Stimulated activated CD4-positive, alpha-beta T cell treated with anti-CD3 and anti-CD28 coated beads, Interleukin-1b, Interleukin-23, amount 100 ng/mL, for 24 hours (primary cell): ENCODE measurements around the gene NLE1.
A peak's percentile ranks its signal among the peaks of the same experiment; 100 is the strongest.
"Not testable (repeated sequence)": the region's sequence is repeated elsewhere in the genome, so short reads cannot be mapped to it uniquely, and the experiment has no call there.

Experiments
- DNase-seq, 4 experiments: peaks; one replicate each; pipeline ENCODE4 v3.0.0-alpha.2; 2020; ENCODE audit warnings: low read depth in 4 of 4, low spot score in 1 of 4

Gene NLE1

GRCh38 chr17:35141681-35142466 is at the start of gene NLE1:
Gene NLE1 (minus strand): TSS chr17:35142303. CDS start chr17:35142275, 28 bp downstream.
- DNase-seq, result peak; percentile 71 to 86 (median 82)

DNA sequence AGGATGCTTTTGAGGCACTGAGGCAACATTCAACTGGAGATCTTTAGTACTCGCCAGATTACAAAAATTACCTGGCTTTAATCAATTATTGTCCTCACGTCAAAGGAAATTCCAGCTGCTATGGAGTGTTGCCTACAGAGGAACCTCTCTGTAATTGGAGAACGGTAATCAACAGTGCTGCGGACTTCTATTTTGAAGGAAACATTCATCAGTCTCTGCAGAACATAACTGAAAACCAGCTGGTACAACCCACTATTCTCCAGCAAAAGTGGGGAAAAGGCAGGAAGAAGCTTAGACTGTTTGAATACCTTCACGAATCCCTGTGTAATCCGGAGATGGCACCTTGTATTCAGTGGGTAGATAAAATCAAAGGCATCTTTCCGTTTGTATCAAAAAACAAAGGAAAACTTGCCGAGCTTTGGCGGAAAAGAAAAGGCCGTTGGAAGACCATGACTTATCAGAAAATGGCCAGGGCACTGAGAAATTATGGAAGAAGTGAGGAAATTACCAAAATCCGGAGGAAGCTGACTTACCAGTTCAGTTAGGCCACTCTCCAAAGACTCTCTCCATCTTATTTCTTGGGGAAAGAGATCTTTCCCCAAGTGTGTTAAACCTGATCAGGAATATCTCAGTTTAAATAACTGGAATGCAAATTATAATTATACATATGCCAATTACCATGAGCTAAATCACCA is 49.0 kb upstream of the NLE1 start:
- DNase-seq, result no peak

DNA sequence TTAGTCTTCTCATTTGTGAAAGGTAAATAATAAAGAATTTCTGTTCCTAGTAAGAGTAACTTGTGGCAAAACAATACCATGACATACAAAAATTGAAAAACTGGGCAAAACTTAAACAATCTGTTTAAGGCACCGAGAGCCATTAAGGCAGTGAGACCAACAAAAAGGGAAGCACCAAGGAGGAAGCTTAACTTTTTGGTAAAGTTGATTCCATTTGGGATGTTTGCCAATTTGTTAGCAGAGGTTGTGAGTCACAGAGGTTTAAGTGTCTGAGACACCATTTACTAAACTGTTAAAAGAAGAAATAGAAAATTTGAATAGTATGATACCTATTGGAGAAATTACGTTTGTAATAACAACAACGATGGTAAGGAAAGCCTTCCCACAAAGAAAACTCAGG is 47.2 kb upstream of the NLE1 start:
- DNase-seq, result no peak

GRCh38 chr17:35188111-35188510 is 46.0 kb upstream of the NLE1 start:
- no peak for DNase-seq

- DNase-seq, result no peak
Observed at GRCh38 chr17:35187481-35187880, 45.4 kb upstream of the NLE1 start.

DNA sequence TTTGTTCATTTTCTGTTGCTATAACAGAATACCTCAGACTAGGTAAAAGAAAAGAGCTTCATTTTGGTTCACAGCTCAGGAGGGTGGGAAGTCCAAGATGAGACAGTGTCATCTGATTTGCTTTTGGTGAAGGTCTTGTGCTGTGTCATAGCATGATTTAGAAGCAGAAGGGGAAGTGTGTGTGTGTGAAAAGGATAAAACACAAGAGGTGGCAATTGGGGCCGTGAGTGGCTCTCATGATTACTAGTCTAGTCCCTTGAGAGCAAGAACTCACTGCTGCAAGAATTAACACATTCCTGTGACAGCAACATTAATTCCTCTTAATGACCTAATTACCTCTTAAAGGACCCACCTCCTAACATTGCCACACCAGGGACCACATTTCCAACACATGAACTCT is 43.7 kb upstream of the NLE1 start:
- no peak for DNase-seq

GRCh38 chr17:35184274-35184673 is 42.2 kb upstream of the NLE1 start:
- no peak for DNase-seq

DNA sequence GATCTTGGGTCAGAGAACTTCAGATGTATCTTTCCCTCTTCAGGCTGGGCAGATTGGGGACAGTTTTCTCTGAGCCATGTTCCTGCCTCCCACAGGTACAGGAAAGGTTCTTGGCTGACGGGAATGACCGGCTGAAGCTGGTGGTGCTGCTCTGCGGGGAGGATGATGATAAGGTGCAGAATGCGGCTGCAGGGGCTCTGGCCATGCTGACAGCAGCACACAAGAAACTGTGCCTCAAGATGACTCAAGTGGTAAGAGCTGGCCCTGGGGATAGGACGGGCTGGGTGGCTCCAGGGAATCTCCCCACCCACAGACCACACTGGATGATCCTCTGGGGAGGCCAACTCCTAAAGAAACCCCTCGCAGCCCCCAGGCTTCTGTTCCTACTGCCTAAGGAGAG is 41.2 kb upstream of the NLE1 start:
- DNase-seq, result no peak

GRCh38 chr17:35179379-35179778 is 37.3 kb upstream of the NLE1 start:
- DNase-seq, result not testable (repeated sequence)

- DNase-seq, result no peak
Observed at GRCh38 chr17:35176897-35177296, 34.8 kb upstream of the NLE1 start.

DNA sequence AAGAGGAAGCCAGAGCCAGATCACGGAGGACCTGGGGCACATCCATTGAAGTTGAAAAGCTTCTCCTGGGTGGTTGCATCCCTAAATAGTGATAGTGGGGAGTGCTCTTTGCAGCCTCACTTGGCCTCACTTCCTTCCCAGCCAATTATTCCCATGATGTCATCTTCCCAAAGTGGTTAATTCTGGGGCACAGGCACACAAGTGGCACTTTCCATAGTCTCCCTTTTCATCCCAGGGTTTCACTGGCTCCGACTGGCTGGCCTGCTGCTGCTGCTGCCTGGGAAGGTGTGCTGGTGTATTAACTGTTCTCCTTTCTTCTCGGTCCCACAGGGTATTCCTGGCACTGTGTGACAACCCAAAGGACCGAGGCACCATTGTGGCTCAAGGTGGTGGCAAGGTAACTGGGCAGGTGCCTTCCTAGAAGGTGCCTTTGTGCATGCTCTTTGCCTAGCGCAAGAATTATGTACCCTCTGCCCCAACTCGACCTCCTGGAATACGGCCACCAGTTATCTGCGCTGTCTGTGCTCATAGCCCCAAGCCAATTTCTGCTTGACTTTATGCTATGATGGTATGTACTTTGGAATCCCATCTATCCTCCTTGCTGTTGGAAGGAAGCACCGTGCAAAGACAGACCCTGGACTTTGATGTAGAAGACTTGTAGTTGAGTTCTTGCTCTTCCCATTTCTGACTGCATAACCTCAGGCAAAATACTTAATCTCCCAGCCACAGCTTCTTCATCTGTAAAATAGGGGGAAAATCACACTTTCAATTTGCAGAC is 33.7 kb upstream of the NLE1 start:
- no peak for DNase-seq

DNA sequence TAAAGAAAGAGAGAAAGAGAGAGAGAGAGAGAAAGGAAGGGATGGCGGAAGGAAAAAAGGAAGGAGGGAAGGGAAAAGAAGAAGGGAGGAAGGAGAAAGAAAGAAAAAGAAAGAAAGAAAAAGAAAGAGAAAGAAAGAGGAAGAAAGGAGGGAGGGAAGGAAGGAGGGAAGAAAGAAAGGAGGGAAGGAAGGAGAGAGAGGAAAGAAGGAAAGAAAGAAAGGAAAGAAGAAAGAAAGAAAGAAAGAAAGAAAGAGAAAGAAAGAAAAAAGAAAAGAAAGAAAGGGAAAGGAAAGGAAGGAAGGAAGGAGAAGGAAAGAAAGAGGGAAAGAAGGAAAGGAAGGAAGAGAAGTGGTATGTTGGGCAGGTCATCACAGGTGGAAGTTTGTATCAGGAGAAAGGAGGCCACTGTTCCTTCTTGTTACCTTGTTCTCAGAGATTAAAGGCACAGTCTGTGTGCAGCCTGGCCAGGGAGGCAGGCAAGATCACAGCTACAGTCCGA is 32.8 kb upstream of the NLE1 start:
- no peak for DNase-seq

DNA sequence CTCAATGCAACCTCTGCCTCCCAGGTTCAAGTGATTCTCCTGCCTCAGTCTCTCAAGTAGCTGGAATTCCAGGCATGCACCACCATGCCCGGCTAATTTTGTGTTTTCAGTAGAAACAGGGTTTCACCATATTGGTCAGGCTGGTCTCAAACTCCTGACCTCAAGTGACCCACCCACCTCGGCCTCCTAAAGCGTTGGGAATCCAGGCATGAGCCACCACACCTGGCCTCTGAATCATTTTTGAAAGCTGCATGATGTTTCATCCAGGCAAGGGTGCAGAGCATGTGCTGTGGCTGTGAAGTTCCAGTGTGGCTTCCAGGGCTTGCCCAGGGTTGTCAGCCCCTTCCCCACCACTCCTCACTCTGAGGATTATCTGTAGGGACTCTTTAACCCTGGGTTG is 30.2 kb upstream of the NLE1 start:
- DNase-seq, result not testable (repeated sequence)

DNA sequence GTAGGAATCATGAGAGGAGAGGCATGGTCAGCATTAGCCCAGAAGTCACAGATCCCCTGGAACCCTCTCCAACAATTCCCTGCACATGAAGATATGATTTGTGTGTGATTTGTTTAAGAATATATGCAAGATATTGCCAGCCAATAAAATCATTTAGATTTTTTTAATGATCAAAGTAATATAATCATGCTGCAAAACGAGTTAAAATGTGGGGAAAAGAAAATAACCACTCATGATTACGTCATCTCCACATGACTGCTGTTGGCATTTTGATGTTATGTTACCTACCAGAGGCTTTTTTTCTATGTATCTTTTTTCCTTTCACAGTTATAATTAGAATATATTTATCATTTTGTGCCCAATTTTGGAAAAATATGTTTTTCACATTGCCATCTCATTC is 29.7 kb upstream of the NLE1 start:
- no peak for DNase-seq

DNA sequence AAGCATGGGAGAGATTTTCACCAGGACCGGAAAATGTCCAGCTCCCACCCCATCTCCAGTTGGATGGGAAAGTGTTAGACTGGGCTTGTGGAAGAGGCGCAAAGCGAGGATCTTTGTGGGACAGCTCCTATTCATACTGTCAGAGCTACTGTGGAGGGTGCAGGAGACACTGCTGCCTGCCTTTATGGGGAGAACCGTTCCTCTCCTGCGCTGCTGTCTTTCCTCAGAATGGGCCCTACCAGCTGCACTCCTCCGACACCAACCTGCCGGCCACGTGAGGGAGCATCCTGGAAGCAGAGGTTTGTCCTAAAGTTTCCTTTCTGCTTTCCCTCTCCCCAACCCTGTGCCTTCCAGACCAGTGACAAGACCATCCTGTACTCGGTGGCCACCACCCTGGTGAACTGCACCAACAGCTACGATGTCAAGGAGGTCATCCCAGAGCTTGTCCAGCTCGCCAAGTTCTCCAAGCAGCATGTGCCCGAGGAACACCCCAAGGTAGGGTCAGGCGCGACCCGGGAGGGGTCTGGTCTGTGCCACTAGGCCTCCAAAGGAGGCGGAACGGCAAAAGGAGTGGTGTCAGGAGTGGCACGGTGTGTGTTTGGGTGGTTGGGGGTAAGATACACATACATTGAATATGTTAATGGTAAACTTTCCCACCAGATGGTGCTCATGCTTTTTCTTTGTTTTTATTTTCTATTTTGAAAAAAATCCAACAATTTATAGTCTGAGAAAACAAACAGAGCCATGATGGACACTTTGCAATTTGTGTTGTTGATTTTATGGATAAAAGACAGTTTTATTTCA is 29.1 kb upstream of the NLE1 start:
- no peak for DNase-seq

- DNase-seq, result no peak
Observed at GRCh38 chr17:35169835-35170363, 27.8 kb upstream of the NLE1 start.

DNA sequence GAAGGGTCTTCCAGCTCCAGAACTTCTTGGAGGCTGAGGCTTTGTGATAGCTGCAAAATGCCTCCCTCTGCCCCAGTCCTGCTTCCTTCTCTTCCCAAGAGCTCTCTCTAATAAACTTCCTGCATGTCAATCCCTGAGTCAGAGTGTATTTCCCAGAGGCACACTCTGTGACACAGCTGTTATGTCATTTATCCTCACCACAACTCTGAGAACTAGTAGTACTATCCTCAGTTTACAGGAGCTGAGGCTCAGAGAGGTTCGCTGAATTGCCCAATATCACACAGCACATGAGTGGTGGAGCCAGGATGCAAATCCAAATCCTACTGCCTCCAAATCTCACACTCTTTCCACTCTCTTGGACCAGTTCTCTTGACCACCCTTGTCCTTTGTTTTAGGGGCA is 25.6 kb upstream of the NLE1 start:
- no peak for DNase-seq

DNA sequence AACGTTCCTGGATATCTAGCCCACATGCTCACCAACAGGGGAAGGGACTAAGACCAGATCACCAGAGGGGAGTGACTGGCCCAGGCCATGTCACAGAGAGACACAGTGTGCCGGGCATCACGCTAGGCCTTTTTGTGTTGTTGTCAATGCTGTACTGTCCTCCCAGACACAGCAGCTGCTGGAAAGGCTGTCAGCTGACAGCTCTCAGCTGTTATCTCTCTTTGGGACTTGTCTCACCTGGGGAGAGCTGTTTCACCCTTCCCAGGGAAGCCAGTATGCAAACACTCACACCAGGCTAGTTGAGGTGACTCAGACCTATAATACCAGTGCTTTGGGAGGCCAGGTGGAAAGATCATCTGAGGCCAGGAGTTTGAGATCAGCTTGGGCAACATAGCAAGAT is 24.9 kb upstream of the NLE1 start:
- no peak for DNase-seq

DNA sequence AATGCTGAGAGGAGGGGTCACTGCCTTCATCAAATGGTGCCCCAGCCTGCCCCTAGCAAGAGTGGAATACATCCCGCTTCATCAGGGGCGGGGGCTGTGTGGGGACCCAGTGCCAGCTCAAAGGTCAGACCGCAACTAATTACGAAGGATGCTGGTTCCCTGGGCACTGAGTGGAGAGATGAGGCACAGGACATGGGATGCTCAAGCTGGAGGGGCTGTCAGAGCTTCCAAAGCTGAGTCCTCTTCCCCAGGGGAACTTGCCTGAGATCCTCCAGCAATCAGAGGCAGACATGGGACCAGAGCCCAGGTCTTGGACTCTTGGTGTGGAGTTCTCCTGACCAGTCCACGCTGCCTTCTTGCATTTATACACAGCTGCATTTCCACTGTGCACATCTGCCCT is 24.4 kb upstream of the NLE1 start:
- no peak for DNase-seq

DNA sequence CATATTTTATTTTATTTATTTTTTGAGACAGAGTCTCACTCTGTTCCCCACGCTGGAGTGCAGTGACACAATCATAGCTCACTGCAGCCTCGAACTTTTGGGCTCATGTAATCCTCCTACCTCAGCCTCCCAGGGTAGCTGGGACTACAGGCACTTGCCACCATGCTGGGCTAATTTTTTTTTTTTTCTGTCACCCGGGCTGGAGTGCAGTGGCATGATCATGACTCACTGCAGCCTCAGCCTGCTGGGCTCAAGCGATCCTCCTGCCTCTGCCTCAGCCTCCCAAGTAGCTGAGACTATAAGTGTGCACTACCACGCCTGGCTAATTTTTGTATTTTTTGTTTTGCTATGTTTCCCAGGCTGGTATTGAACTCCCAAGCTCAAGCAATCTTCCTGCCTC is 22.6 kb upstream of the NLE1 start:
- no peak for DNase-seq

DNA sequence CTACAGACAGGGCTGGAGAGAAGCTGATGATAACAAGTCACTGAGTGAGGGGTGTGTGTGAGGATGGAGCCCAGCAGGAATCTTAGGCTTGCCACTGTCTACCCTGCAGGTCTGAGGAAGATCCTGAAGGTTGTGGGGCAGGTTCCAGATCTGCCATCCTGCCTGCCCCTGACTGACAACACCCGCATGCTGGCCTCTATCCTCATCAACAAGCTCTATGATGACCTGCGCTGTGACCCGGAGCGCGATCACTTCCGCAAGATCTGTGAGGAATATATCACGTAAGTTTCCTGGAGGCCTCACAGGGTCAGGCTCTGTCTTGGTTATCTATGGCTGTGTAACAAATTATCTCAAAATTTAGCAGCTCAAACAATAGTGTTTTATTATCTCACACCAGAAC is 21.8 kb upstream of the NLE1 start:
- DNase-seq, result no peak
